RPMI8226 (cell line): ENCODE results near the gene ARHGEF10L.

ENCODE experiments used
- DNase-seq: peaks from one replicate; pipeline ENCODE4 v3.0.0-alpha.2; 2015

The ARHGEF10L gene

GRCh38 chr1:17523321-17524041 lies 16.0 kb upstream of the ARHGEF10L start:
- DNase-seq, result no peak

GRCh38 chr1:17524645-17525044 lies 14.9 kb upstream of the ARHGEF10L start:
- no peak for DNase-seq

GRCh38 chr1:17525996-17526686 lies 13.4 kb upstream of the ARHGEF10L start:
- DNase-seq, result no peak

- DNase-seq, result no peak
These were observed 12.2 kb upstream of the ARHGEF10L start for GRCh38 chr1:17527036-17527914.

- no peak for DNase-seq
These were observed 10.1 kb upstream of the ARHGEF10L start for GRCh38 chr1:17529381-17529780.

GRCh38 chr1:17531343-17531681 lies 8.2 kb upstream of the ARHGEF10L start:
- no peak for DNase-seq

- no peak for DNase-seq
These were observed 7.6 kb upstream of the ARHGEF10L start for GRCh38 chr1:17531682-17532487.

- no peak for DNase-seq
These were observed 6.3 kb upstream of the ARHGEF10L start for GRCh38 chr1:17533201-17533600.

GRCh38 chr1:17535300-17535936 lies 4.1 kb upstream of the ARHGEF10L start:
- DNase-seq, result no peak

- no peak for DNase-seq
These were observed 1.5 kb upstream of the ARHGEF10L start for GRCh38 chr1:17538010-17538409.

- DNase-seq, result no peak
These were observed 925 bp upstream of the ARHGEF10L start for GRCh38 chr1:17538428-17539117.

GRCh38 chr1:17539118-17539476 lies 401 bp upstream of the ARHGEF10L start:
- DNase-seq, result no peak

- no peak for DNase-seq
These were observed 930 bp downstream of the ARHGEF10L start for GRCh38 chr1:17540255-17541001.

- DNase-seq, result no peak
These were observed 3.1 kb downstream of the ARHGEF10L start for GRCh38 chr1:17542645-17543044.

GRCh38 chr1:17544776-17545350 lies 5.4 kb downstream of the ARHGEF10L start:
- DNase-seq, result no peak

- DNase-seq, result no peak
These were observed 5.9 kb downstream of the ARHGEF10L start for GRCh38 chr1:17545356-17545755.

GRCh38 chr1:17546946-17547670 lies 7.6 kb downstream of the ARHGEF10L start:
- no peak for DNase-seq

GRCh38 chr1:17549384-17549783 lies 9.9 kb downstream of the ARHGEF10L start:
- DNase-seq, result no peak

- DNase-seq, result peak; percentile 52
These were observed 11.5 kb downstream of the ARHGEF10L start for GRCh38 chr1:17550729-17551584.
